ENCODE data around the gene PTPRN2.

- TF ChIP-seq CTCF (conservative IDR thresholded peaks at IDR 0.05 in 1 of 2, IDR thresholded peaks at IDR 0.05 in 1 of 2; ENCODE audit: extremely low read depth in 1 of 2, insufficient read depth in 1 of 2, low read depth in 1 of 2, low read length in 2 of 2) (no peak), EZH2 (IDR thresholded peaks at IDR 0.05; ENCODE audit: borderline replicate concordance, low read length) (no peak)
Observed at GRCh38 chr7:158228131-158228530, 359.5 kb downstream of the PTPRN2 start.

All from mammary epithelial cell (primary cell).